ENCODE measurements around the gene COL25A1.
"Not testable (repeated sequence)": the region's sequence is repeated elsewhere in the genome, so short reads cannot be mapped to it uniquely, and the experiment has no call there.

The COL25A1 gene

DNA sequence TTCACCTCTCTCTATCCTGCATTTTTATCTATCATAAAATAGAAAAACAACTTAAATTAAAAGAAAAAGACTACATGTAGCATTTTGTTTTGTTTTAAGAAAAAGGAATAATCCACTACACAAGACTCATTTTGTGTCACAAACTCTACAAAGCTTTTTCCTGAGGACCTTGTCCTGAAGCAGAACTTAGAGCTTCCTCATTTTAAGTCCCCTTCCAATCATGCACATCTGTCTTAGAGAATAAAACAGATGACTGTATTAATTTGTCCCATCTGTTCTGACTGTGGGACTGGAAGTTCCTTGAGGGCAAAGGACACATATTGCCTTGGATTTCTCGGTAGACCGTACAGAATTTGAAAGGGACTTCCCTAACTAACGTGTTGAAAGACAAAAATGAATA, 218.5 kb downstream of the COL25A1 start:
- no peaks in the 10 kb centered on the region for H3K27me3 ChIP-seq (ENCODE audit: control insufficient read depth, insufficient read depth, low read length)
- H2AFZ ChIP-seq: no peak overlapping the region
- no peak overlapping the region for H3K4me2 ChIP-seq (ENCODE audit: low read length)
- H3K79me2 ChIP-seq: no peaks in the 10 kb centered on the region
- H3K4me1 ChIP-seq: no peaks in the 10 kb centered on the region
- H3K27ac ChIP-seq: no peak overlapping the region
- H3K4me3 ChIP-seq (ENCODE audit: low read depth, low read length): no peak overlapping the region
- no peaks in the 10 kb centered on the region for H3K9me3 ChIP-seq (ENCODE audit: control insufficient read depth, low read length)
- TF ChIP-seq, protein P1, sequence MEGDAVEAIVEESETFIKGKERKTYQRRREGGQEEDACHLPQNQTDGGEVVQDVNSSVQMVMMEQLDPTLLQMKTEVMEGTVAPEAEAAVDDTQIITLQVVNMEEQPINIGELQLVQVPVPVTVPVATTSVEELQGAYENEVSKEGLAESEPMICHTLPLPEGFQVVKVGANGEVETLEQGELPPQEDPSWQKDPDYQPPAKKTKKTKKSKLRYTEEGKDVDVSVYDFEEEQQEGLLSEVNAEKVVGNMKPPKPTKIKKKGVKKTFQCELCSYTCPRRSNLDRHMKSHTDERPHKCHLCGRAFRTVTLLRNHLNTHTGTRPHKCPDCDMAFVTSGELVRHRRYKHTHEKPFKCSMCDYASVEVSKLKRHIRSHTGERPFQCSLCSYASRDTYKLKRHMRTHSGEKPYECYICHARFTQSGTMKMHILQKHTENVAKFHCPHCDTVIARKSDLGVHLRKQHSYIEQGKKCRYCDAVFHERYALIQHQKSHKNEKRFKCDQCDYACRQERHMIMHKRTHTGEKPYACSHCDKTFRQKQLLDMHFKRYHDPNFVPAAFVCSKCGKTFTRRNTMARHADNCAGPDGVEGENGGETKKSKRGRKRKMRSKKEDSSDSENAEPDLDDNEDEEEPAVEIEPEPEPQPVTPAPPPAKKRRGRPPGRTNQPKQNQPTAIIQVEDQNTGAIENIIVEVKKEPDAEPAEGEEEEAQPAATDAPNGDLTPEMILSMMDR (IDR thresholded peaks at IDR 0.05): no peak
- H3K9ac ChIP-seq: no peak overlapping the region
- H3K36me3 ChIP-seq (ENCODE audit: control insufficient read depth, insufficient read depth, low read length): no peaks in the 10 kb centered on the region

- Histone ChIP-seq H3K4me2 (ENCODE audit: low read length) (no peak overlapping the region), H3K4me3 (ENCODE audit: low read depth, low read length) (no peak overlapping the region), H3K27ac (no peak overlapping the region), H3K36me3 (ENCODE audit: control insufficient read depth, insufficient read depth, low read length) (no peaks in the 10 kb centered on the region), H3K9me3 (ENCODE audit: control insufficient read depth, low read length) (no peaks in the 10 kb centered on the region), H3K9ac (no peak overlapping the region), H2AFZ (no peak overlapping the region), H3K79me2 (no peaks in the 10 kb centered on the region), H3K4me1 (no peaks in the 10 kb centered on the region), H3K27me3 (ENCODE audit: control insufficient read depth, insufficient read depth, low read length) (no peaks in the 10 kb centered on the region)
- TF ChIP-seq, protein P1 (IDR thresholded peaks at IDR 0.05): no peak
These were observed 222.7 kb downstream of the COL25A1 start for GRCh38 chr4:109079731-109080130.

- no peak overlapping the region for H3K9ac ChIP-seq
- H2AFZ ChIP-seq: no peak overlapping the region
- no peak overlapping the region for H3K4me2 ChIP-seq (ENCODE audit: low read length)
- H3K9me3 ChIP-seq (ENCODE audit: control insufficient read depth, low read length): no peaks in the 10 kb centered on the region
- no peaks in the 10 kb centered on the region for H3K36me3 ChIP-seq (ENCODE audit: control insufficient read depth, insufficient read depth, low read length)
- no peaks in the 10 kb centered on the region for H3K4me1 ChIP-seq
- H3K27ac ChIP-seq: no peak overlapping the region
- no peaks in the 10 kb centered on the region for H3K27me3 ChIP-seq (ENCODE audit: control insufficient read depth, insufficient read depth, low read length)
- H3K79me2 ChIP-seq: no peaks in the 10 kb centered on the region
- no peak overlapping the region for H3K4me3 ChIP-seq (ENCODE audit: low read depth, low read length)
- TF ChIP-seq, protein P1 (IDR thresholded peaks at IDR 0.05): no peak
These were observed 223.3 kb downstream of the COL25A1 start for GRCh38 chr4:109079201-109079600.

DNA sequence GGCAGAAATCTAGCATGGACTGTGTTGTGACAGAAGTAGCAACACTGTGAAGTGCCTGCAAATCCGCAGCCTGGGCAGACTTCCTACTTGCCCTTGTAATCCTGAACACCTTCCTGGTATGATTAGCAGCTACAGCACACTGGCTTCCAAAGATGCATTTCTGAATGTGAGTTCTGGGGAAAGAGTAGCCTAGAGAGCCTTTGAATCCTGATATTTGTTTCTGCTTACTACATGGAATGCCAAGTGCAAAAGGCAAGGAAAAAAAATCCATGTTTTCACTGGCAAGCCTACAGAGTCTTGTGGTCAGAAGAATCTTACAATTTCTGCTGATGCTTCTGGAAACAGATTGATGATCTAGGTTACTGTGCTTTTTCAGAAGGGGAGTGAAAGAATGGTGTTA, 223.7 kb downstream of the COL25A1 start:
- no peaks in the 10 kb centered on the region for H3K9me3 ChIP-seq (ENCODE audit: control insufficient read depth, low read length)
- H3K9ac ChIP-seq: no peak overlapping the region
- H3K79me2 ChIP-seq: no peaks in the 10 kb centered on the region
- H3K4me1 ChIP-seq: no peaks in the 10 kb centered on the region
- no peak overlapping the region for H3K4me2 ChIP-seq (ENCODE audit: low read length)
- H2AFZ ChIP-seq: no peak overlapping the region
- no peaks in the 10 kb centered on the region for H3K36me3 ChIP-seq (ENCODE audit: control insufficient read depth, insufficient read depth, low read length)
- no peaks in the 10 kb centered on the region for H3K27me3 ChIP-seq (ENCODE audit: control insufficient read depth, insufficient read depth, low read length)
- TF ChIP-seq, protein P1 (IDR thresholded peaks at IDR 0.05): no peak
- no peak overlapping the region for H3K4me3 ChIP-seq (ENCODE audit: low read depth, low read length)
- H3K27ac ChIP-seq: no peak overlapping the region

GRCh38 chr4:109077505-109077904, 225.0 kb downstream of the COL25A1 start:
- no peaks in the 10 kb centered on the region for H3K4me1 ChIP-seq
- no peak overlapping the region for H3K9ac ChIP-seq
- H3K9me3 ChIP-seq (ENCODE audit: control insufficient read depth, low read length): no peaks in the 10 kb centered on the region
- H3K4me3 ChIP-seq (ENCODE audit: low read depth, low read length): no peak overlapping the region
- no peaks in the 10 kb centered on the region for H3K36me3 ChIP-seq (ENCODE audit: control insufficient read depth, insufficient read depth, low read length)
- H3K27ac ChIP-seq: no peak overlapping the region
- TF ChIP-seq, protein P1 (IDR thresholded peaks at IDR 0.05): no peak
- H3K27me3 ChIP-seq (ENCODE audit: control insufficient read depth, insufficient read depth, low read length): no peaks in the 10 kb centered on the region
- H3K4me2 ChIP-seq (ENCODE audit: low read length): no peak overlapping the region
- no peaks in the 10 kb centered on the region for H3K79me2 ChIP-seq
- no peak overlapping the region for H2AFZ ChIP-seq

- not testable (repeated sequence) for H3K4me2 ChIP-seq (ENCODE audit: low read length); H3K4me1 ChIP-seq; H3K79me2 ChIP-seq; H3K27me3 ChIP-seq (ENCODE audit: control insufficient read depth, insufficient read depth, low read length); H2AFZ ChIP-seq; H3K4me3 ChIP-seq (ENCODE audit: low read depth, low read length); H3K9ac ChIP-seq; H3K36me3 ChIP-seq (ENCODE audit: control insufficient read depth, insufficient read depth, low read length); H3K9me3 ChIP-seq (ENCODE audit: control insufficient read depth, low read length); H3K27ac ChIP-seq
These were observed 225.7 kb downstream of the COL25A1 start for GRCh38 chr4:109076709-109077108.

All from parathyroid adenoma (tissue), 2 donors.